HL-60/S4 (cell line): ENCODE results near the gene DAB1.

ENCODE experiments used
- in situ Hi-C: fragments of 300-500 bp; cut with MboI; formaldehyde crosslinking; loops from 2 replicates; pipeline ENCODE4 v1.14.3; 2022; ENCODE audit warnings: low sequenced_read_pairs

DAB1 gene

GRCh38 chr1:57041901-57042300 is 382.0 kb downstream of the DAB1 start:
- in situ Hi-C loops: no loop called here

GRCh38 chr1:57040811-57041210 is 383.0 kb downstream of the DAB1 start:
- in situ Hi-C loops: no loop called here

- in situ Hi-C loops: no loop called here
Observed at GRCh38 chr1:57036641-57037579, 386.9 kb downstream of the DAB1 start.

- in situ Hi-C loops: no loop called here
Observed at GRCh38 chr1:57034713-57035112, 389.1 kb downstream of the DAB1 start.

GRCh38 chr1:57033222-57034001 is 390.4 kb downstream of the DAB1 start:
- in situ Hi-C loops: no loop called here

GRCh38 chr1:57026624-57027354 is 397.1 kb downstream of the DAB1 start:
- in situ Hi-C loops: no loop called here

GRCh38 chr1:57024855-57025254 is 399.0 kb downstream of the DAB1 start:
- in situ Hi-C loops: no loop called here

GRCh38 chr1:57024428-57024827 is 399.4 kb downstream of the DAB1 start:
- in situ Hi-C loops: no loop called here

GRCh38 chr1:57020216-57020615 is 403.6 kb downstream of the DAB1 start:
- in situ Hi-C loops: no loop called here

- in situ Hi-C loops: no loop called here
Observed at GRCh38 chr1:57019236-57019839, 404.5 kb downstream of the DAB1 start.

- in situ Hi-C loops: no loop called here
Observed at GRCh38 chr1:57018119-57018518, 405.7 kb downstream of the DAB1 start.

- in situ Hi-C loops: no loop called here
Observed at GRCh38 chr1:57017717-57018116, 406.1 kb downstream of the DAB1 start.

- in situ Hi-C loops: no loop called here
Observed at GRCh38 chr1:57017200-57017599, 406.7 kb downstream of the DAB1 start.

- in situ Hi-C loops: no loop called here
Observed at GRCh38 chr1:57015071-57015470, 408.8 kb downstream of the DAB1 start.

GRCh38 chr1:57013522-57013921 is 410.3 kb downstream of the DAB1 start:
- in situ Hi-C loops: no loop called here

- in situ Hi-C loops: no loop called here
Observed at GRCh38 chr1:57012315-57012714, 411.5 kb downstream of the DAB1 start.

- in situ Hi-C loops: no loop called here
Observed at GRCh38 chr1:57010511-57010910, 413.3 kb downstream of the DAB1 start.

GRCh38 chr1:57007948-57008347 is 415.9 kb downstream of the DAB1 start:
- in situ Hi-C loops: no loop called here

GRCh38 chr1:57007472-57007871 is 416.4 kb downstream of the DAB1 start:
- in situ Hi-C loops: no loop called here

GRCh38 chr1:57003398-57004139 is 420.3 kb downstream of the DAB1 start:
- in situ Hi-C loops: no loop called here
